Activated naive CD8-positive, alpha-beta T cell treated with anti-CD3 and anti-CD28 coated beads for 36 hours (primary cell): ENCODE data around the gene CLPX. TPM values are rescaled to one million over a fixed set of nuclear protein-coding genes. Genes with fewer than 3 reads are reported as not detected.
"Not testable (repeated sequence)": the region's sequence is repeated elsewhere in the genome, so short reads cannot be mapped to it uniquely, and the experiment has no call there.

Experiments
- DNase-seq: peaks from one replicate; pipeline ENCODE4 v3.0.0; 2021
- H3K27ac Mint-ChIP-seq: one replicate; pipeline ENCODE4 v1.8.0; 2022; ENCODE audit warnings: mild to moderate bottlenecking, moderate library complexity, mixed read lengths
- H3K27me3 Mint-ChIP-seq: one replicate; pipeline ENCODE4 v1.8.0; 2022; ENCODE audit warnings: mild to moderate bottlenecking, mixed read lengths
- H3K36me3 Mint-ChIP-seq: one replicate; pipeline ENCODE4 v1.8.0; 2021; ENCODE audit warnings: mild to moderate bottlenecking, mixed read lengths
- H3K4me1 Mint-ChIP-seq: one replicate; pipeline ENCODE4 v1.8.0; 2021; ENCODE audit warnings: mixed read lengths
- H3K4me3 Mint-ChIP-seq: one replicate; pipeline ENCODE4 v1.8.0; 2022; ENCODE audit warnings: mild to moderate bottlenecking, moderate library complexity, mixed read lengths
- H3K9me3 Mint-ChIP-seq: one replicate; pipeline ENCODE4 v1.8.0; 2022; ENCODE audit warnings: mixed read lengths
- total RNA-seq, 2 experiments: library from RNA; stranded (reverse); gene quantifications; one replicate each; pipeline ENCODE4 v1.2.3, GENCODE V29; 2021

Gene CLPX
- total RNA-seq, 2 experiments from 2014 or later = 70.6 to 74.9 TPM

- no peaks in the 10 kb centered on the region for H3K27me3 Mint-ChIP-seq
- no peak overlapping the region for H3K4me3 Mint-ChIP-seq
- H3K4me1 Mint-ChIP-seq = peaks cover 3% of the 10 kb centered on the region
- no peak overlapping the region for H3K27ac Mint-ChIP-seq
- no peaks in the 10 kb centered on the region for H3K9me3 Mint-ChIP-seq
- peaks cover 15% of the 10 kb centered on the region for H3K36me3 Mint-ChIP-seq
- no peak for DNase-seq
Observed at GRCh38 chr15:65110676-65111292, 74.4 kb downstream of the CLPX start.

DNA sequence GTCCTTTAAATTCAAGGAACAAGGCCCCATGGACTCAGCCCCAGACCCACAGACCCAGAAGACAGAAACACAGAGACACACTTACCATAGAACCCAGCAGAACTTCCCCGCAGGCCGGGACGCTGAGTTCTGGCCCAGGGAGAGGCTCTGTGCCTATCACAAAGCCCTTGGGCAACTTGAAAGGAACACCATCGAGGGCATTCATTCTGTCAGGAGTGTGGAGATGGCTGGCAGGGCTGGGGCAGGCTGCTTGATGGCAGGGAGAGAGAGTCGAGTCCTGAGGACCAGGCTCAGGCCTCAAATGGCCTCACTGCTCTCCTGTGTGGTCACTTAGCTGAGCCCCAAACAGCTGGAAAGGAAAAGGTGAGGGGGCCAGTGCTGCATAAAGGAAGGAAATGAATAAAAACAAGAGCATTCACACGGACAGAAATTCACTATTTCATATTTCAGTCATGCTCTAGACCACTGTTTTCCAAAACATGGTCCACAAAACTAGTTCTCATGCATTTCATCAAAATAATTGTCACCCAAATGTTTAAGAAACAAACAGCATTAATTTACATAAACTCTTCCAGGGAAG lies 79.0 kb downstream of the CLPX start:
- DNase-seq = no peak
- no peaks in the 10 kb centered on the region for H3K27me3 Mint-ChIP-seq
- H3K9me3 Mint-ChIP-seq = no peaks in the 10 kb centered on the region
- peaks cover 7% of the 10 kb centered on the region for H3K4me1 Mint-ChIP-seq
- H3K36me3 Mint-ChIP-seq = peaks cover 12% of the 10 kb centered on the region
- H3K4me3 Mint-ChIP-seq = no peak overlapping the region
- no peak overlapping the region for H3K27ac Mint-ChIP-seq

GRCh38 chr15:65105038-65105437 lies 80.1 kb downstream of the CLPX start:
- no peak for DNase-seq
- H3K27me3 Mint-ChIP-seq = no peaks in the 10 kb centered on the region
- H3K36me3 Mint-ChIP-seq = peaks cover 9% of the 10 kb centered on the region
- no peaks in the 10 kb centered on the region for H3K9me3 Mint-ChIP-seq
- H3K27ac Mint-ChIP-seq = no peak overlapping the region
- peaks cover 7% of the 10 kb centered on the region for H3K4me1 Mint-ChIP-seq
- H3K4me3 Mint-ChIP-seq = no peak overlapping the region

GRCh38 chr15:65102912-65103311 lies 82.2 kb downstream of the CLPX start:
- Mint-ChIP-seq H3K4me3 (no peak overlapping the region), H3K27me3 (no peaks in the 10 kb centered on the region), H3K27ac (no peak overlapping the region)

DNA sequence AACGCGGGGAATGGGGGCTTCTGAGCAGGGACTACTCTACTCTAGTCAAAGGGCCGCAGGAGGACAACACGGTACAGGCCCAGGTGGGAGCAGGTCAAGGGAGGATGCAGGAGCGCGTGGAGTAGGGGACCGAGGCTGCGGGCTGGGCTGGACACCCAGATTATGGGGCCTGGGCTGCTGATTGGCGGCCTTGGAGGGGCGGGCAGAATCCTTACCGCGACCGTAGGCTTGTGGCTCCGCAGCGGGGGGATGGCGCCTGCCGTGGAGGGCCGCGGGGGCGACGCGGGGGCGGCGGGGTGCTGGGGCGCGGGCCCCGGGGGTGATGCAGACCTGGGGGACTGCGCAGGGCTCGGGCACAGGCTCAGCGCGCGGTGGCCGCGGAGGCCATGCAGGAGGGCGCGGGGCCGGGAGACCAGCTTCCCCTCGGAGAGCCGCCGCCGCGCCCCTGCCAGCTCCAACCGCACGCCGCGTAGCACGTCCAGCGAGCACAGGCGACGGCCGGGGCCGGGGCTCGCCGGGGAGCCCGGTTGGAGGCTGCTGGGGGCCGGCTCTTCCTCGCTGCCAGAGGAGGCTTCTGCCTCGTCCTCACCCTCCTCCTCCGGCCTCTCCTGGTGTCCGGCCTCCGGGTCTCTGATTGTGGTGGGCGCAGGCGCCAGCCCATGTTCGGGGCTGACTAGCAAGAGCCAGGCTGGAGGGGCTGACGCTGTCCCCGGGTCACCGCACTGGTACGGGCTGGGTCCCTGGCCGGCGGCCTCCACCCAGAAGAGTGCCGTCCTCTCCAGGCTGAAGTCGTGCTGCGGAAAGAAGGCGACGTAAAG lies 83.0 kb downstream of the CLPX start:
- DNase-seq = no peak
- Mint-ChIP-seq H3K4me1 (peaks cover 7% of the 10 kb centered on the region), H3K27me3 (no peaks in the 10 kb centered on the region), H3K36me3 (peaks cover 6% of the 10 kb centered on the region), H3K27ac (no peak overlapping the region), H3K9me3 (no peaks in the 10 kb centered on the region), H3K4me3 (no peak overlapping the region)

More at GRCh38 chr15:65102912-65103311, 82.2 kb downstream of the CLPX start:
- no peak for DNase-seq
- H3K9me3 Mint-ChIP-seq = no peaks in the 10 kb centered on the region
- H3K36me3 Mint-ChIP-seq = peaks cover 7% of the 10 kb centered on the region
- H3K4me1 Mint-ChIP-seq = peaks cover 7% of the 10 kb centered on the region

DNA sequence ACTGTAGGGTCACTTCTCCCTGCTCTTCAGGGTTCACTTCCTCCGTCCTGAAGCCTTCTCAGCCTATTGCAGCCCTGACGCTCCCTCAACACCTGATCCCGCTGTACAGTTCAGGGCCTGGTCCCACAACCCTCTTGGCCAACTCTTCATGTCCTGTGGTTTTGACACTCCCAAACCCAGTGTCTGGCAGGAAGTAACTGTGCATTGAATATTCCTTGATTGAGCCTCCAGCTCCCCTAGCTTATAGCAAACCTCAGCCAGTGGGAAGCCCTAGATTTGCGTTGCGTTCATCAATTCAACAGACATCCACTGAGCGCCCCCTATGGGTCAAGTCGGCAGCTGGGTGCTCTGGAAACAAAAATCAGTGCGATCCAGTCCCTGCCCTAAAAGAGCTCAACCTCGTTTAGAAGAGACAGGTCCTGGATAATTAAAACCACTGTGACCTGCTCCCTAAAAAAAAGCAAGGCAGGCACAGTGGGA lies 83.7 kb downstream of the CLPX start:
- Mint-ChIP-seq H3K27ac (no peak overlapping the region), H3K4me3 (no peak overlapping the region), H3K4me1 (peaks cover 7% of the 10 kb centered on the region), H3K36me3 (peaks cover 5% of the 10 kb centered on the region), H3K9me3 (no peaks in the 10 kb centered on the region), H3K27me3 (no peaks in the 10 kb centered on the region)
- peak; percentile 54 for DNase-seq

DNA sequence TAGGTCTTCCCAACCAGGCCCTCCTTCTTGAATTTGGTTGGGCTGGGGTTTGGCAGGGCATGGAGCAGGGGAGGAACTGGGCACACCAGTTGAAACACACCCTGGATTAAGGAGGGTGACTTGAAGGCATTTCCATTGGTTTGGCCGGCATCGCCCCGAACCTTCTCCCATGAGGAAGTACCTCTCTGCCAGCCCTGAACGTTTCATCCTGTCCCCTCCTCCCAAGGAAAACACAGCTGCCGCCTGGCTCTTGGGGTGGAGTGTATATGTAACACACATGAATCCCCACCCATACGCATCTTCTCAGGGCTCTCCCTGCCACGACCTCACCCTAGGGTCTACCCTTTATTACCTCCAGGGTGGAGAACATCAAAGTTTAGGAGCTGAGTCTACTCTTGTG lies 84.7 kb downstream of the CLPX start:
- Mint-ChIP-seq H3K9me3 (no peaks in the 10 kb centered on the region), H3K27me3 (no peaks in the 10 kb centered on the region), H3K4me1 (peaks cover 4% of the 10 kb centered on the region), H3K27ac (no peak overlapping the region), H3K4me3 (no peak overlapping the region), H3K36me3 (peaks cover 5% of the 10 kb centered on the region)
- DNase-seq = no peak

GRCh38 chr15:65099801-65100200 lies 85.3 kb downstream of the CLPX start:
- H3K4me3 Mint-ChIP-seq, H3K4me1 Mint-ChIP-seq, DNase-seq, H3K27me3 Mint-ChIP-seq, H3K27ac Mint-ChIP-seq, H3K9me3 Mint-ChIP-seq, H3K36me3 Mint-ChIP-seq: not testable (repeated sequence)

- no peaks in the 10 kb centered on the region for H3K9me3 Mint-ChIP-seq
- no peak overlapping the region for H3K27ac Mint-ChIP-seq
- H3K27me3 Mint-ChIP-seq = no peaks in the 10 kb centered on the region
- no peak overlapping the region for H3K4me3 Mint-ChIP-seq
- peaks cover 5% of the 10 kb centered on the region for H3K36me3 Mint-ChIP-seq
- DNase-seq = no peak
- peaks cover 4% of the 10 kb centered on the region for H3K4me1 Mint-ChIP-seq
Observed at GRCh38 chr15:65099336-65099735, 85.8 kb downstream of the CLPX start.

Other genes starting within 250 kb of the CLPX start
- 10 to 100 TPM; 69.2 to 73.3 TPM for gene SPG21, start 195.4 kb downstream of the CLPX start, total RNA-seq
- gene MTFMT, start 155.7 kb downstream of the CLPX start, total RNA-seq = 10 to 100 TPM; 26.8 to 28.3 TPM
- not detected for gene SLC51B, start 140.0 kb downstream of the CLPX start, total RNA-seq
- gene RASL12, start 117.4 kb downstream of the CLPX start, total RNA-seq = not detected
- not detected for gene KBTBD13, start 108.6 kb downstream of the CLPX start, total RNA-seq
- 1 to 10 TPM; 2.2 to 2.7 TPM for gene UBAP1L, start 70.1 kb downstream of the CLPX start, total RNA-seq
- gene PDCD7, start 51.5 kb downstream of the CLPX start, total RNA-seq = 10 to 100 TPM; 33.1 to 34.3 TPM
- not detected for gene CILP, start 26.1 kb upstream of the CLPX start, total RNA-seq
- 10 to 100 TPM; 15.5 to 16.4 TPM for gene PARP16, start 101.5 kb upstream of the CLPX start, total RNA-seq
- not detected for gene RNU5A-1, start 110.7 kb upstream of the CLPX start, total RNA-seq
- 10 to 100 TPM in 1 of 2 experiments, not detected in 1; 11.6 TPM for gene RNU5B-1, start 119.3 kb upstream of the CLPX start, total RNA-seq
- not detected for gene IGDCC3, start 192.7 kb upstream of the CLPX start, total RNA-seq
- gene IGDCC4, start 237.6 kb upstream of the CLPX start, total RNA-seq = under 1 TPM; 0.42 to 0.45 TPM